ENCODE measurements around the gene DOCK8.

DNA sequence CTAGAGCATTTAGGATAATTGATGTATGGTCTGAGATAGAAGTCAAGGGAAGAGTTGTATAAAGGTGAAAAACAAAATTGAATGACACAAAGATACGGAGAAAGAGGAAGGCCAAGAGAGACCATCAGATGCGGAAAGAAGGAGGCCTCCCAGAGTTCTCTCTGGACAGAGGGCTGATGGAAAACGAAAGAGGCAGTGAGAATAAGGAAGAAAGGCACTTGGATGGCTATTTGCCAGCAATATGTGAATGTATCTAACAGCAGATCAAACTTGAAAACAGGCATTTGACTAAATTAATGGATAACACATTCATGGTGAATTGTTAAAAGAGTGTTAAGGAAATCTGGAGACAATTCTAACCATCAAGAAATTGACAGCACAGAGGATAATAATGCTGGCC, 2.4 kb upstream of the DOCK8 start:
- TF ChIP-seq CTCF (conservative IDR thresholded peaks at IDR 0.05; ENCODE audit: low read length) (no peak), EZH2phosphoT487 (IDR thresholded peaks at IDR 0.05; ENCODE audit: borderline replicate concordance, low read depth, low read length) (no peak)
